BJ (cell line): ENCODE results near the gene CPLX1. TPM values are rescaled to one million over a fixed set of nuclear protein-coding genes. Genes with fewer than 3 reads are reported as not detected.

Experiments used
- CTCF ChIA-PET: fragments of 350-600 bp; formaldehyde crosslinking; extraction: SDS; loops from one replicate; lab custom pipeline; 2021; ENCODE audit warnings: antibody characterized with exemption, inconsistent platforms; lab: Yijun Ruan, JAX
- POLR2A ChIA-PET: fragments of 300-600 bp; sonication (Branson Sonifier 250); formaldehyde crosslinking; extraction: SDS; loops from one replicate; lab custom pipeline; 2021; ENCODE audit warnings: antibody characterized with exemption; lab: Charles Lee
- DNase-seq: peaks from one replicate; pipeline ENCODE4 v3.0.0-alpha.2; 2011; ENCODE audit warnings: low read depth
- H3K27me3 ChIP-seq: 2 replicates; pipeline ENCODE4 v1.6.0; 2011; ENCODE audit warnings: low read length; ENCODE audit not compliant: control insufficient read depth, insufficient read depth
- H3K36me3 ChIP-seq: 2 replicates; pipeline ENCODE4 v1.5.1; 2011; ENCODE audit warnings: low read length; ENCODE audit not compliant: control insufficient read depth, insufficient read depth
- H3K4me3 ChIP-seq: 2 replicates; pipeline ENCODE4 v1.5.1; 2011; ENCODE audit warnings: low read depth, mild to moderate bottlenecking, control low read depth, low read length
- polyA plus RNA-seq: library from polyadenylated mRNA; depleted of rRNA; stranded (reverse); fragments of >200 nt; gene quantifications from 2 replicates; pipeline ENCODE4 v1.2.3, GENCODE V29; 2011
- TF ChIP-seq, protein P1 (sequence below): IDR thresholded peaks from 2 replicates; pipeline ENCODE4 v1.5.1; 2011; ENCODE audit warnings: low read depth, mild to moderate bottlenecking, control low read depth, inconsistent platforms, low read length, moderate library complexity; ENCODE audit not compliant: insufficient read depth

CPLX1 gene
- polyA plus RNA-seq, 1 experiment, result 0.15 TPM

- ChIA-PET POLR2A (interaction anchor here (0.5 kb wide), 1 partner anchor 49 kb away, joined by 4 read pairs; no protein-coding TSS in a partner anchor), CTCF (interaction anchor here (0.7 to 1.4 kb wide), 2 partner anchors 11 to 13 kb away, joined by 3 read pairs; no protein-coding TSS in a partner anchor)
- peaks cover 33% of the 10 kb centered on the region for H3K27me3 ChIP-seq
- TF ChIP-seq, protein P1, sequence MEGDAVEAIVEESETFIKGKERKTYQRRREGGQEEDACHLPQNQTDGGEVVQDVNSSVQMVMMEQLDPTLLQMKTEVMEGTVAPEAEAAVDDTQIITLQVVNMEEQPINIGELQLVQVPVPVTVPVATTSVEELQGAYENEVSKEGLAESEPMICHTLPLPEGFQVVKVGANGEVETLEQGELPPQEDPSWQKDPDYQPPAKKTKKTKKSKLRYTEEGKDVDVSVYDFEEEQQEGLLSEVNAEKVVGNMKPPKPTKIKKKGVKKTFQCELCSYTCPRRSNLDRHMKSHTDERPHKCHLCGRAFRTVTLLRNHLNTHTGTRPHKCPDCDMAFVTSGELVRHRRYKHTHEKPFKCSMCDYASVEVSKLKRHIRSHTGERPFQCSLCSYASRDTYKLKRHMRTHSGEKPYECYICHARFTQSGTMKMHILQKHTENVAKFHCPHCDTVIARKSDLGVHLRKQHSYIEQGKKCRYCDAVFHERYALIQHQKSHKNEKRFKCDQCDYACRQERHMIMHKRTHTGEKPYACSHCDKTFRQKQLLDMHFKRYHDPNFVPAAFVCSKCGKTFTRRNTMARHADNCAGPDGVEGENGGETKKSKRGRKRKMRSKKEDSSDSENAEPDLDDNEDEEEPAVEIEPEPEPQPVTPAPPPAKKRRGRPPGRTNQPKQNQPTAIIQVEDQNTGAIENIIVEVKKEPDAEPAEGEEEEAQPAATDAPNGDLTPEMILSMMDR, result no peak
- DNase-seq, result no peak
- H3K36me3 ChIP-seq, result no peaks in the 10 kb centered on the region
- no peak overlapping the region for H3K4me3 ChIP-seq
Observed at GRCh38 chr4:795726-796119, 30.2 kb downstream of the CPLX1 start.

GRCh38 chr4:794900-795725, 30.8 kb downstream of the CPLX1 start:
- ChIA-PET POLR2A (interaction anchor here (0.5 kb wide), 1 partner anchor 50 kb away, joined by 4 read pairs; no protein-coding TSS in a partner anchor), CTCF (interaction anchor here (0.7 to 1.4 kb wide), 2 partner anchors 11 to 12 kb away, joined by 3 read pairs; no protein-coding TSS in a partner anchor)
- H3K4me3 ChIP-seq, result no peak overlapping the region
- H3K36me3 ChIP-seq, result no peaks in the 10 kb centered on the region
- TF ChIP-seq, protein P1, result no peak
- DNase-seq, result no peak
- H3K27me3 ChIP-seq, result peaks cover 33% of the 10 kb centered on the region

DNA sequence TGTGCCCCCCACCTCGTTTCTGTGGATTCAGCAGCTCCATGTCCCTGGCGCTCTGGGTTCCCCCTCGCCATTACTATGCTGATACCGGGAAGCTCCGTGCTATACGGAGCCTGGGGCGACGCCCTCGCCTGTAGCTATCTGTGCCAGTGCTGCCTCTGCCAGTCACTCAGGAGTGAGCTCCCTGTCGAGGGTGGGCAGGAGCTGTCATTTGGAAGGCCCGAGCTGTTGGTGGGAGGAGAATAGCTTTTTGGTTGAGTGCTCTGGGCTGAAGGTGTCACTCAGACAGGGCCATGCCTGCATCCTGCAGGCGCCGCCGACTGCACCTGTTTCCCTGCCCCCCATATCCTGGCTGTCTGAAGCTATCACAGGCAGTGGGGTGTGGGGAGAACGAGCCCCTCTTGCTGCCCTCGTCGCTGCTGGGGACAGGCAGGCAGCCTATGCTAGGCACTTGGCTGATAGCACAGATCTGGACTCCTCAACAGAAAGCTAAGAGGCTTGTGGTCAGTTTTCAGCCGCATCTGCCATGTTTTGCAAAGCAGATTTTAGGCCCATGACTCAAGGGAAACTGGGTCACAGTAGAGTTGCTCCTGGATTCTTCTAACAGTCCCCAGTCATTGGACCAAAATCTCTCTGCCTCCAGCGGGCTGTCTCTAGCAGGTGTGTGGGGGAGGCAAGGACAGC, 31.8 kb downstream of the CPLX1 start:
- TF ChIP-seq, protein P1, result no peak
- DNase-seq, result no peak
- ChIA-PET POLR2A (no interaction called here), CTCF (interaction anchor here (1.4 kb wide), 1 partner anchor 10 kb away, joined by 3 read pairs; no protein-coding TSS in a partner anchor)
- Histone ChIP-seq H3K4me3 (no peak overlapping the region), H3K36me3 (no peaks in the 10 kb centered on the region), H3K27me3 (peaks cover 33% of the 10 kb centered on the region)

DNA sequence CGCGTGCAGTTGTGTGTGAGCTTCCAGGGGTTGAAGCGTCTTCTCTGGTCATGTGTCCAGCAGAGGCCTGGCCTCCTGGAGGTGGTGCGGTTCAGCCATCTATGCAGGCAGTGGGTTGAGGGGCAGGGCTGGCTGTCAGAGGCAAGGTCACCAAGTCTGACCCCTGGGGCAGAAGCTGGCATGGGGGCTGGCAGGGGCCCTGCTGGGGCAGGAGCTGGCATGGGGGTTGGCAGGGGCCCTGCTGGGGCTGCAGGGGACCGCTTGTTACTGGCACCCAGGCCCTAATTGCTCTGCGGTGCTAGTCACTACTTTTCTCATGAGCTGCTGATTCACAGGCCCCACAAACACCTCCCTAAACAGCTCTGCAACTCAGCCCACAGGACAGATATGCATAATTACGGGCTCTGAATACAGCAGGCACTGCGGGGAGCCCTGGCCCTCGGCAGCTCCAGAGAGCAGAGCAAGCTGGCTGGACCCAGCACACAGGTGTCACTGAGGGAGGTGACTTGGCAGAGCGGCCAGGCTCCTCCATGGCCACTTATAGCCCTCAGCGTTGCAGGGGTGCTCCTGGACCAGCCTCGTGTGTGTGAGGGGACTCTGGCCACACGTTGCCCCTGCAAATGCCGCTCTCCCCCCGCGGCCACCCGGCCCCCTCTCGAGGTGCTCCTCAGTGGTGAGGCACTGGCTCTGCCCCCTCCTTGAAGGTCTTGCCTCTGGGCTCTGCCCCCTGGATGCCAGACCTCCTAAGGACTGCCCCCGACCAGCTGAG, 32.7 kb downstream of the CPLX1 start:
- DNase-seq, result no peak
- TF ChIP-seq, protein P1, result no peak
- Histone ChIP-seq H3K4me3 (no peak overlapping the region), H3K36me3 (no peaks in the 10 kb centered on the region), H3K27me3 (peaks cover 36% of the 10 kb centered on the region)
- ChIA-PET POLR2A (no interaction called here), CTCF (no interaction called here)
